H1 (cell line): ENCODE data around the gene HTATSF1. TPM values are rescaled to one million over a fixed set of nuclear protein-coding genes. Genes with fewer than 3 reads are reported as not detected.

Experiments used
- ASH2L ChIP-seq: fragments of 200-600, 300-600 bp; sonication (generic); IDR thresholded peaks from one replicate; pipeline ENCODE4 v1.7.1; 2017; ENCODE audit warnings: low read length
- CEBPB ChIP-seq: IDR thresholded peaks from 2 replicates; pipeline ENCODE4 v1.6.1; 2012; ENCODE audit warnings: low read depth, low read length
- CHD7 ChIP-seq: fragments of 300-600 bp; sonication (generic); IDR thresholded peaks from 2 replicates; pipeline ENCODE4 v1.7.1; 2012; ENCODE audit warnings: low read length, moderate library complexity, mild to moderate bottlenecking, inconsistent platforms; ENCODE audit not compliant: insufficient replicate concordance
- CTBP2 ChIP-seq: IDR thresholded peaks from 2 replicates; pipeline ENCODE4 v1.7.0; 2011; ENCODE audit warnings: borderline replicate concordance, mild to moderate bottlenecking, moderate library complexity, mixed read lengths, low read length; ENCODE audit not compliant: insufficient read depth, insufficient read length
- HDAC2 ChIP-seq, 2 experiments: fragments of 300-600 bp in 1 of 2; sonication (generic) in 1 of 2; IDR thresholded peaks; 2 replicates each; pipeline ENCODE4 v1.6.1; 2011 to 2012; ENCODE audit warnings: low read depth in 2 of 2, low read length in 2 of 2, mild to moderate bottlenecking in 2 of 2, moderate library complexity in 2 of 2, borderline replicate concordance in 1 of 2, inconsistent platforms in 1 of 2
- KDM5A ChIP-seq: fragments of 200-600 bp; IDR thresholded peaks from 2 replicates; pipeline ENCODE4 v1.7.1; 2012; ENCODE audit warnings: mild to moderate bottlenecking, low read length, inconsistent platforms, mixed read lengths
- SIRT6 ChIP-seq: IDR thresholded peaks from one replicate; pipeline ENCODE4 v1.7.1; 2012; ENCODE audit warnings: low read length, inconsistent platforms
- TAF7 ChIP-seq: optimal IDR thresholded peaks from 2 replicates; pipeline ENCODE3; 2011; ENCODE audit warnings: low read depth, mild to moderate bottlenecking, inconsistent platforms, low read length, moderate library complexity, borderline replicate concordance
- USF2 ChIP-seq: IDR thresholded peaks from 2 replicates; pipeline ENCODE4 v1.6.1; 2011; ENCODE audit warnings: low read length, improper control_type of control experiment
- polyA plus RNA-seq, 7 experiments: library from polyadenylated mRNA; depleted of rRNA in 3 of 7; stranded (reverse) in 5 of 7; unstranded in 2 of 7; fragments of >200 nt in 5 of 7; fragments of 200-250 nt in 2 of 7; gene quantifications; 1 replicate in 5 of 7; 2 replicates in 1 of 7; 4 replicates in 1 of 7; pipeline versions ENCODE4 v1.2.1 to v1.2.3, GENCODE V29; 2011 to 2013; ENCODE audit warnings: missing spikeins in 2 of 7, mixed read lengths in 2 of 7
- total RNA-seq: library from RNA; stranded (reverse); fragmentation: NEBNext Ultra II Directional; extraction: Animal tissue kit (Norgen Biotek cat#: 25700); gene quantifications from 2 replicates; pipeline ENCODE4 v1.2.1, GENCODE V29; 2021

Gene HTATSF1
- total and polyA plus RNA-seq, 2 of the 8 experiments (the other 6 are each of a cell fraction or from before 2014, with no cell fraction given), result 1.2 to 49.3 TPM

- no peak for TF ChIP-seq CHD7
- TF ChIP-seq SIRT6, result no peak
- no peak for TF ChIP-seq ASH2L
- TF ChIP-seq TAF7, result no peak
- TF ChIP-seq CTBP2, result no peak
- TF ChIP-seq KDM5A, result no peak
- no peak for TF ChIP-seq CEBPB
- TF ChIP-seq HDAC2 (IDR thresholded peaks at IDR 0.05; ENCODE audit: borderline replicate concordance in 1 of 2, low read depth in 2 of 2, low read length in 2 of 2), result no peak
- no peak for TF ChIP-seq USF2
These were observed 28.8 kb upstream of the HTATSF1 start (continued) for GRCh38 chrX:136468391-136469103.
